ENCODE data around the gene ADAM19.

Gene ADAM19

GRCh38 chr5:157530226-157530972 is 45.2 kb downstream of the ADAM19 start:
- DNase-seq (ENCODE audit: low read depth, low spot score): no peak
- CTCF ChIA-PET: interaction anchor here (1.5 kb wide), 1 partner anchor 8 kb away, joined by 3 read pairs; no protein-coding TSS in a partner anchor
- POLR2A ChIA-PET: no interaction called here

GRCh38 chr5:157529002-157529401 is 46.6 kb downstream of the ADAM19 start:
- POLR2A ChIA-PET: no interaction called here
- no peak for DNase-seq (ENCODE audit: low read depth, low spot score)
- no peak overlapping the region for H3K4me3 ChIP-seq (ENCODE audit: low read depth, low read length)
- TF ChIP-seq CTCF (IDR thresholded peaks at IDR 0.05; ENCODE audit: insufficient read depth, low read length, missing control alignments): no peak
- CTCF ChIA-PET: interaction anchor here (1.0 kb wide), 1 partner anchor 215 kb away, joined by 5 read pairs; the partner anchor contains the start of gene LSM11

More at GRCh38 chr5:157530226-157530972, 45.2 kb downstream of the ADAM19 start:
- no peak overlapping the region for H3K4me3 ChIP-seq (ENCODE audit: low read depth, low read length)
- no peak for TF ChIP-seq CTCF (IDR thresholded peaks at IDR 0.05; ENCODE audit: insufficient read depth, low read length, missing control alignments)

GRCh38 chr5:157528036-157528632 is 47.4 kb downstream of the ADAM19 start:
- no peak overlapping the region for H3K4me3 ChIP-seq (ENCODE audit: low read depth, low read length)
- CTCF ChIA-PET: no interaction called here
- DNase-seq (ENCODE audit: low read depth, low spot score): no peak
- POLR2A ChIA-PET: no interaction called here
- TF ChIP-seq CTCF (IDR thresholded peaks at IDR 0.05; ENCODE audit: insufficient read depth, low read length, missing control alignments): no peak

- no peak overlapping the region for H3K4me3 ChIP-seq (ENCODE audit: low read depth, low read length)
- CTCF ChIA-PET: interaction anchor here (1.2 to 1.6 kb wide), 3 partner anchors 9 to 218 kb away, joined by 4 to 5 read pairs (median 4); partner anchors contain the start of gene LSM11
- POLR2A ChIA-PET: interaction anchor here (1.4 kb wide), 1 partner anchor 10 kb away, joined by 5 read pairs; no protein-coding TSS in a partner anchor
- TF ChIP-seq CTCF (IDR thresholded peaks at IDR 0.05; ENCODE audit: insufficient read depth, low read length, missing control alignments): no peak
- DNase-seq (ENCODE audit: low read depth, low spot score): no peak
Measured at GRCh38 chr5:157524887-157525286, 50.7 kb downstream of the ADAM19 start.

GRCh38 chr5:157523976-157524375 is 51.6 kb downstream of the ADAM19 start:
- TF ChIP-seq CTCF (IDR thresholded peaks at IDR 0.05; ENCODE audit: insufficient read depth, low read length, missing control alignments): no peak
- no peak for DNase-seq (ENCODE audit: low read depth, low spot score)
- CTCF ChIA-PET: interaction anchor here (0.9 to 2.1 kb wide), 4 partner anchors 9 to 219 kb away, joined by 3 to 5 read pairs (median 4); partner anchors contain the start of gene LSM11
- POLR2A ChIA-PET: no interaction called here
- H3K4me3 ChIP-seq (ENCODE audit: low read depth, low read length): no peak overlapping the region

GRCh38 chr5:157521704-157522029 is 53.9 kb downstream of the ADAM19 start:
- no peak overlapping the region for H3K4me3 ChIP-seq (ENCODE audit: low read depth, low read length)
- CTCF ChIA-PET: interaction anchor here (1.3 kb wide), 1 partner anchor 195 kb away, joined by 3 read pairs; no protein-coding TSS in a partner anchor
- DNase-seq (ENCODE audit: low read depth, low spot score): no peak
- POLR2A ChIA-PET: no interaction called here
- no peak for TF ChIP-seq CTCF (IDR thresholded peaks at IDR 0.05; ENCODE audit: insufficient read depth, low read length, missing control alignments)
